A549 (cell line): Measurements from ENCODE around the gene DHX38. TPM values are rescaled to one million over a fixed set of nuclear protein-coding genes. Genes with fewer than 3 reads are reported as not detected.

Source experiments
- ATAC-seq, 2 experiments: fragments of 200-7000 bp in 1 of 2; fragments of >200 bp in 1 of 2; cut with Nextera tagmentation in 1 of 2; cut with Tn5 transposase in 1 of 2; 3 replicates each; pipeline versions ENCODE4 v1.8.0 to v1.9.1; 2018 to 2020; ENCODE audit warnings: mild to moderate bottlenecking in 1 of 2, moderate library complexity in 1 of 2
- CTCF ChIA-PET: fragments of 300-600 bp; sonication (Branson Sonifier 250); formaldehyde crosslinking; extraction: SDS; loops from one replicate; lab custom pipeline; 2021; ENCODE audit warnings: antibody characterized with exemption, inconsistent platforms; lab: Yijun Ruan, JAX
- POLR2A ChIA-PET: fragments of 350-600 bp; formaldehyde crosslinking; extraction: SDS; loops from one replicate; lab custom pipeline; 2021; ENCODE audit warnings: antibody characterized with exemption, inconsistent platforms; lab: Yijun Ruan, JAX
- DNase-seq, 2 experiments: peaks; one replicate each; pipeline versions ENCODE4 v3.0.0 to v3.0.0-alpha.2; 2011 to 2016; ENCODE audit warnings: low read depth in 1 of 2, low spot score in 1 of 2
- FAIRE-seq: peaks from 2 replicates; lab custom pipeline; 2011; peaks lifted over from hg19 to GRCh38; lab: Jason Lieb, UNC
- H3K27ac ChIP-seq, 2 experiments: fragments of >200 bp; sonication (Bioruptor Twin); formaldehyde crosslinking; 3 replicates each; pipeline ENCODE4 v1.5.1; 2016 to 2017
- H3K4me1 ChIP-seq: fragments of >200 bp; sonication (Bioruptor Twin); formaldehyde crosslinking; 3 replicates; pipeline ENCODE4 v1.6.1; 2016
- H3K4me2 ChIP-seq: fragments of >200 bp; sonication (Bioruptor Twin); formaldehyde crosslinking; 3 replicates; pipeline ENCODE4 v1.6.1; 2016
- H3K4me3 ChIP-seq: fragments of >200 bp; sonication (Bioruptor Twin); formaldehyde crosslinking; 3 replicates; pipeline ENCODE4 v1.5.1; 2016
- H3K9me3 ChIP-seq: fragments of >200 bp; sonication (Bioruptor Twin); formaldehyde crosslinking; 3 replicates; pipeline ENCODE4 v1.6.1; 2016
- BCL3 ChIP-seq: fragments of >200 bp; sonication (Bioruptor Twin); formaldehyde crosslinking; IDR thresholded peaks from 3 replicates; pipeline ENCODE4 v1.6.1; 2016
- CBX2 ChIP-seq: fragments of 200-600 bp; sonication (generic); IDR thresholded peaks from 2 replicates; pipeline ENCODE4 v1.6.1; 2016; ENCODE audit warnings: low read depth, mild to moderate bottlenecking, borderline replicate concordance
- E2F6 ChIP-seq: IDR thresholded peaks from 2 replicates; pipeline ENCODE4 v1.6.1; 2012; ENCODE audit warnings: low read depth, borderline replicate concordance
- EP300 ChIP-seq, 2 experiments: fragments of >200 bp; sonication (Bioruptor Twin); formaldehyde crosslinking; IDR thresholded peaks; 2 replicates in 1 of 2; 3 replicates in 1 of 2; pipeline ENCODE4 v1.6.1; 2016 to 2017
- FOSB ChIP-seq: fragments of 250-450 bp; sonication (Bioruptor Pico); IDR thresholded peaks from 2 replicates; pipeline ENCODE4 v1.5.0; 2020; ENCODE audit warnings: mild to moderate bottlenecking, moderate library complexity
- FOSL2 ChIP-seq, 2 experiments: fragments of 450-650 bp in 1 of 2; fragments of >200 bp in 1 of 2; sonication (Bioruptor Twin) in 1 of 2; formaldehyde crosslinking; IDR thresholded peaks; 2 replicates each; pipeline versions ENCODE4 v1.5.0 to v1.6.1; 2016 to 2020; ENCODE audit warnings: mild to moderate bottlenecking in 1 of 2, moderate library complexity in 1 of 2
- HOXA7 ChIP-seq: fragments of 250-450 bp; sonication (Bioruptor Pico); IDR thresholded peaks from 2 replicates; pipeline ENCODE4 v1.5.0; 2020; ENCODE audit warnings: mild to moderate bottlenecking, moderate library complexity
- HOXB5 ChIP-seq: fragments of 250-450 bp; sonication (Bioruptor Pico); IDR thresholded peaks from 2 replicates; pipeline ENCODE4 v1.5.0; 2020; ENCODE audit warnings: mild to moderate bottlenecking, moderate library complexity
- MAFK ChIP-seq: fragments of 450-650 bp; IDR thresholded peaks from 2 replicates; pipeline ENCODE4 v1.6.1; 2014; ENCODE audit not compliant: partially characterized antibody
- MAX ChIP-seq: IDR thresholded peaks from 2 replicates; pipeline ENCODE4 v1.6.1; 2012
- MAZ ChIP-seq: fragments of 150-350 bp; IDR thresholded peaks from 2 replicates; pipeline ENCODE4 v1.6.1; 2014; ENCODE audit warnings: antibody characterized with exemption, low read depth, low read length, borderline replicate concordance
- MYC ChIP-seq: IDR thresholded peaks from 2 replicates; pipeline ENCODE4 v1.6.1; 2012; ENCODE audit warnings: mild to moderate bottlenecking, inconsistent platforms, low read length, improper control_type of control experiment, borderline replicate concordance
- PBX3 ChIP-seq: IDR thresholded peaks from 2 replicates; pipeline ENCODE4 v1.6.1; 2012
- PHF8 ChIP-seq: fragments of 200-600 bp; sonication (generic); IDR thresholded peaks from 2 replicates; pipeline ENCODE4 v1.6.1; 2016; ENCODE audit warnings: low read depth, mild to moderate bottlenecking, antibody characterized with exemption, moderate library complexity, borderline replicate concordance
- POLR2A ChIP-seq: IDR thresholded peaks from 2 replicates; pipeline ENCODE4 v1.6.1; 2012; ENCODE audit warnings: mild to moderate bottlenecking, low read length
- REST ChIP-seq: fragments of 200-600 bp; sonication (generic); IDR thresholded peaks from 2 replicates; pipeline ENCODE4 v1.6.1; 2016; ENCODE audit warnings: antibody characterized with exemption, mild to moderate bottlenecking, moderate library complexity
- RFX5 ChIP-seq: fragments of 450-650 bp; IDR thresholded peaks from 2 replicates; pipeline ENCODE4 v1.7.1; 2014; ENCODE audit warnings: antibody characterized with exemption, mild to moderate bottlenecking, moderate library complexity
- ZSCAN20 ChIP-seq: fragments of 250-450 bp; sonication (Bioruptor Pico); IDR thresholded peaks from 2 replicates; pipeline ENCODE4 v1.8.0; 2022; ENCODE audit warnings: mild to moderate bottlenecking, moderate library complexity
- WGBS: methylation state at CpG from one replicate; pipeline ENCODE4 v1.1.6; 2017; ENCODE audit errors: missing lambda C conversion rate; 5-methylcytosine and 5-hydroxymethylcytosine counted together
- polyA plus RNA-seq, 4 experiments: library from polyadenylated mRNA; depleted of rRNA in 3 of 4; stranded (reverse); fragments of >200 nt; fragmentation: RNase III in 1 of 4; extraction: RNeasy Plus Mini Kit Qiagen cat#74134 plus additional on column Dnase treatment in 1 of 4; gene quantifications; 2 replicates in 3 of 4; 3 replicates in 1 of 4; pipeline ENCODE4 v1.2.3, GENCODE V29; 2011 to 2017
- TF ChIP-seq, protein P1 (sequence below): fragments of 150-350 bp; IDR thresholded peaks from 2 replicates; pipeline ENCODE4 v1.6.1; 2014; ENCODE audit warnings: low read depth, mild to moderate bottlenecking, low read length

Gene DHX38
- polyA plus RNA-seq, 2 of the 4 experiments (the other 2 are of a cell fraction): 41.9 to 80.6 TPM

- H3K4me1 ChIP-seq: peaks cover 22% of the 10 kb centered on the region; the same call in 2 of the 3 replicates
- ChIA-PET POLR2A (interaction anchor here (0.8 to 1.3 kb wide), 5 partner anchors 10 to 199 kb away, joined by 3 to 4 read pairs (median 3); no protein-coding TSS in a partner anchor), CTCF (interaction anchor here (0.5 to 7.5 kb wide), 6 partner anchors 11 to 86 kb away, joined by 3 to 43 read pairs (median 3); no protein-coding TSS in a partner anchor)
- H3K9me3 ChIP-seq: no peaks in the 10 kb centered on the region
- ATAC-seq: peak; percentile 66 to 70
- H3K4me3 ChIP-seq: peak overlapping the region; percentile 91
- TF ChIP-seq PHF8 (peak; percentile 64; the same call in 1 of the 2 replicates), MAX (0 out of 2 replicates have a peak, but pooled peaks have one; percentile 14), ZSCAN20 (CRISPR knock-in tag) (no peak)
- peak overlapping the region; percentile 92 for H3K4me2 ChIP-seq
- 3% methylated on average over 22 of the region's 22 CpGs for WGBS
- peak overlapping the region; percentile 81 to 83 for H3K27ac ChIP-seq
- DNase-seq: peak; percentile 50 to 62
- FAIRE-seq: no peak
Observed at GRCh38 chr16:72092832-72093447, 707 bp upstream of the DHX38 start.

DNA sequence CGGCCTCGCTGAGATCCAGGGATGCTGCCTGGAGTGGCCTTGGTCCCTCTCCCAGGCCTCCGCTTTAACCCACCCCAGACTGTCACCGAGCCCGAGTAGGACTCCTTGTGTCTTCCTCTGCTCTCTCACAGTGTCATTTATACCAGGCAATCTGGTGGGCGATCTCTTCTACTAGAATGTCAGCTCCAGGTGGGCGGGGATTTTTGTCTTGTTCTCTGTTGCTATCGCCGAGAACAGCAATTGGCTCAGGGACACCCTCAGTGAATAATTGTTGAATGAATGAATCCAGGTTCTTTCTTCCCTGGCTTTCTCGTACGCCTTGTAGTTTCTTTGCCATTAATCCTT, 591 bp downstream of the DHX38 start:
- peak overlapping the region; percentile 92 to 95 for H3K27ac ChIP-seq
- no peak for TF ChIP-seq E2F6
- no peak for TF ChIP-seq FOSB (CRISPR knock-in tag)
- TF ChIP-seq POLR2A: no peak
- TF ChIP-seq RFX5: no peak
- TF ChIP-seq PHF8: no peak
- no peak for TF ChIP-seq HOXA7 (CRISPR knock-in tag)
- TF ChIP-seq, protein P1, sequence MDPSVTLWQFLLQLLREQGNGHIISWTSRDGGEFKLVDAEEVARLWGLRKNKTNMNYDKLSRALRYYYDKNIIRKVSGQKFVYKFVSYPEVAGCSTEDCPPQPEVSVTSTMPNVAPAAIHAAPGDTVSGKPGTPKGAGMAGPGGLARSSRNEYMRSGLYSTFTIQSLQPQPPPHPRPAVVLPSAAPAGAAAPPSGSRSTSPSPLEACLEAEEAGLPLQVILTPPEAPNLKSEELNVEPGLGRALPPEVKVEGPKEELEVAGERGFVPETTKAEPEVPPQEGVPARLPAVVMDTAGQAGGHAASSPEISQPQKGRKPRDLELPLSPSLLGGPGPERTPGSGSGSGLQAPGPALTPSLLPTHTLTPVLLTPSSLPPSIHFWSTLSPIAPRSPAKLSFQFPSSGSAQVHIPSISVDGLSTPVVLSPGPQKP: no peak
- no peak for TF ChIP-seq REST
- no peak for TF ChIP-seq MYC
- TF ChIP-seq PBX3: no peak
- no peak for TF ChIP-seq MAFK
- TF ChIP-seq MAX: no peak
- no peak for TF ChIP-seq MAZ
- no peak for TF ChIP-seq BCL3
- no peak for TF ChIP-seq CBX2
- TF ChIP-seq HOXB5 (CRISPR knock-in tag): no peak
- no peak for TF ChIP-seq FOSL2 (IDR thresholded peaks at IDR 0.05)
- TF ChIP-seq FOSL2 (CRISPR knock-in tag; IDR thresholded peaks at IDR 0.05): no peak
- TF ChIP-seq EP300 (IDR thresholded peaks at IDR 0.05): no peak
- no peak for DNase-seq
- peak overlapping the region; percentile 87 for H3K4me2 ChIP-seq
- peak overlapping the region; percentile 91 for H3K4me3 ChIP-seq
- POLR2A ChIA-PET: interaction anchor here (0.8 to 1.3 kb wide), 3 partner anchors 18 to 208 kb away, joined by 3 to 4 read pairs (median 3); no protein-coding TSS in a partner anchor
- ATAC-seq: peak; percentile 23 to 32; a peak in 5 of 6 replicates
- no peaks in the 10 kb centered on the region for H3K9me3 ChIP-seq
- FAIRE-seq: no peak
- peaks cover 22% of the 10 kb centered on the region; the same call in 2 of the 3 replicates for H3K4me1 ChIP-seq
- CTCF ChIA-PET: interaction anchor here (0.7 to 7.5 kb wide), 3 partner anchors 26 to 328 kb away, joined by 3 to 43 read pairs (median 3); no protein-coding TSS in a partner anchor
- 4% methylated on average over 11 of the region's 11 CpGs for WGBS
